ENCODE measurements around the gene PALLD.

PALLD gene

GRCh38 chr4:168562041-168562571 is 65.3 kb downstream of the PALLD start:
- DNase-seq = no peak

GRCh38 chr4:168564023-168564422 is 67.2 kb downstream of the PALLD start:
- no peak for DNase-seq

GRCh38 chr4:168565130-168565529 is 68.3 kb downstream of the PALLD start:
- no peak for DNase-seq

GRCh38 chr4:168566726-168567125 is 69.9 kb downstream of the PALLD start:
- no peak for DNase-seq

GRCh38 chr4:168569066-168569930 is 72.4 kb downstream of the PALLD start:
- no peak for DNase-seq

- DNase-seq = no peak
Measured at GRCh38 chr4:168569931-168570276, 73.1 kb downstream of the PALLD start.

DNA sequence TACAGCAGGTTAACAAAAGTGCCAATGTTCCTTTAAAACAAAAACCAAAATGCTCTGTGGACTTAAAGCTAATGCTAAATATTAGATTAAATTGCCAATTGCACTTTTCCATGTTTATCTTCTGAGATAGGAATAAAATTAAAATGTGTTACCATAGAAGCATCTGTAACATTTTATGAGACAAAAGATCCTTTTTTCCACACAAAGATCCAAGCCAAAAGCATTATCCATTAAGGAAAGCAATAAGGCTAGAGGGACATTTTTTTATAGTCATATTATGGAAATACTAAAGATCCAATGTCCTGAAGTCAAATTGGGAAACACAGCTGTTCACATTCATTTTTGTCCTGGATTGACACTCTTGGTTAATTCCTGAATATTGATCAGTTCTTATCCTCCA is 73.6 kb downstream of the PALLD start:
- DNase-seq = no peak

- no peak for DNase-seq
Measured at GRCh38 chr4:168572002-168572401, 75.2 kb downstream of the PALLD start.

DNA sequence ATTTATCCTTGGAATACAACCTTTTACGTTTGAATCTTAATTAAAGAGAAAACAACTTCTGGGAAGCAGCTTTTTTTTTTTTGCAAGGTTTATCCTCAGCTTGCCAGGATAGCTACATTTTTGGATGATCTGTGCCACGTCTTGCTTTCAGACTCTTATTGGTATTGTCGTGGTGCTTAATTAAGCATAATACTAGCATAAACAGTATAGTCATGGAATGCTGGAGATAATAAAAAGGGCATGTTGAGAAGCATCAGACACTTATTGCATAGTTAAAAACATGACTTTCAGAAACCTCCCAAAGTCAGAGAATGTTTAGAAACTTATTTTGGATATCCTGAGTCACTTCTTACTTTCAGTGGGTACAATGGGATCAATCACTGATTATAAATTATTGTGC is 77.0 kb downstream of the PALLD start:
- DNase-seq = no peak

DNA sequence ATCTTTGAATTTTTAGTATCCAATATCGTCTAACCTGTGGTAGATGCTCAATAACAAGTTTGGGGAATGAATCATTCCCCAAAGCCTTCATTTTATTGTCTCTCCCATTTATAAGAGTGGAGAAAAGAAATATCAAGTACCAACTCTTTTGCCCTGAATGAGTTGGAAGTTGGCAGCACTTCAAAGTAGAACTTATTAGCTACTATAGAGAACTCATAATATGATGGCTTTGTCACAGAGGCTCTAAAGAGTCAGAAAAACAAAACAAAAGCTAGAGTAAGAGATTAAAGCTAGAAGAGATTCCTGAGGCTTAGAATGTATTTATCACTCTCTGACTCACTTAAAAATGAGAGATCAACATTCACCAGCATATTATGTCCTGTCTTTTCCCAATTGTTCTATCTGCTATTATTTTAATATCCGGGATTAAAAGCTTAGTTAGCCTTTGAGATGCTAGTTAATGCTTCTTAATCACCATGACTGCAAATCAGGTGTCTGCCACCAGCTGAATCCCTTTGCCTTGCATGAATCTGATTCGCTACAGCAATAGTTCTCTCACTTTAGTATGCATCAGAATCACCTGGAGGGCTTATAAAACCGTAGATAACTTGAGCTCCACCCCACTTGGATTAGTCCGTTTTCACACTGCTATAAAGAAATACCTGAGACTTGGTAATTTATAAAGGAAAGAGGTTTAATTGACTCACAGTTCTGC is 77.9 kb downstream of the PALLD start:
- no peak for DNase-seq

- DNase-seq = no peak
Measured at GRCh38 chr4:168575473-168575872, 78.6 kb downstream of the PALLD start.

DNA sequence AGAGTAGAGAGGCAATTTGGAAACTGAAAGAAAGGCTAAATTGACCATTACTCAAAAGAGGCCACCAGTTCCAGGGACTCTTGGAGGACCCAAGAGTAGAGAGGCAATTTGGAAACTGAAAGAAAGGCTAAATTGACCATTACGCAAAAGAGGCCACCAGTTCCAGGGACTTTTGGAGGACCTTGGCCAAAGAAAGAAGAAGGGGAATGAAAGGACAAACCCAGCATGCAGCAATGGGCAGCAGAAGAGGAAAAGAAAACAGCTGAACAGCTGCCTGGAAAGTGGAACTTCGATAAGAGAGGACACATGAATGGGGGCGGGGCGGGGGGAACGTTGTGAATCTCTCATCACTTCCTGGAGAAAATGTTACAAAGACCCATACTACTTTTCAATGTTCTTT is 80.8 kb downstream of the PALLD start:
- no peak for DNase-seq

DNA sequence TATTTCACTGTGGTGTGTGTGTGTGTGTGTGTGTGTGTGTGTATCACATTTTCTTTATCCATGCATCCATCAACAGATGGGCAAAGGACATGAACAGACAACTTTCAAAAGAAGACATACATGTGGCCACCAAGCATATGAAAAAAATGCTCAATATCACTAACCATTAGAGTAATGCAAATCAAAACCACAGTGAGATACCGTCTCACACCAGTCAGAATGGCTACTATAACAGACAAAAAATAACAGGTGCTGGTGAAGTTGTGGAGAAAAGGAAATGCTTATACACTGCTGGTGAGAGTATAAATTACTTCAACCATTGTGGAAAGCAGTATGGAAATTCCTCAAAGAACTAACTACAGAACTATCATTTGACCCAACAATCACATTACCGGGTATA is 83.4 kb downstream of the PALLD start:
- DNase-seq = no peak

DNA sequence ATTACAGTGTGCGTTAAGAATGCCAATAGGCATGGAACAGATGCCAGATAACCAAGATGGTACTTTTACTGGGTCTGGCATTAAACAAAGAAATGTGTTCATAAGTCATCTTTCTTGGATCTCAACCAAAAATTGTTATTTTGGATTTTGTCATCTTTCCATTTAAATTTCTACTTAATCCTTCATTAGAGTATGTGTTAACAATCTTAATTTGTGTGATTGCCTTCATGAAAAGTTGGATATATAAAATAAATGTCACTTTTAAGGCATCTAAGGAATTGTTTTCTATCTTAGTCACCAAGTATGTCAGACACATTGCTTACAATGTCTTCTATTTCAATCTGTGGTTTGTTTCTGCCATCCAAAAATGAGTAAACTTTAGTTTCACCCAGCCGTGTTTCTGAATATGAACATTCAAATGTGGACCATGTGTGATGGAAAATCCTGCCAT is 87.5 kb downstream of the PALLD start:
- DNase-seq = no peak

DNA sequence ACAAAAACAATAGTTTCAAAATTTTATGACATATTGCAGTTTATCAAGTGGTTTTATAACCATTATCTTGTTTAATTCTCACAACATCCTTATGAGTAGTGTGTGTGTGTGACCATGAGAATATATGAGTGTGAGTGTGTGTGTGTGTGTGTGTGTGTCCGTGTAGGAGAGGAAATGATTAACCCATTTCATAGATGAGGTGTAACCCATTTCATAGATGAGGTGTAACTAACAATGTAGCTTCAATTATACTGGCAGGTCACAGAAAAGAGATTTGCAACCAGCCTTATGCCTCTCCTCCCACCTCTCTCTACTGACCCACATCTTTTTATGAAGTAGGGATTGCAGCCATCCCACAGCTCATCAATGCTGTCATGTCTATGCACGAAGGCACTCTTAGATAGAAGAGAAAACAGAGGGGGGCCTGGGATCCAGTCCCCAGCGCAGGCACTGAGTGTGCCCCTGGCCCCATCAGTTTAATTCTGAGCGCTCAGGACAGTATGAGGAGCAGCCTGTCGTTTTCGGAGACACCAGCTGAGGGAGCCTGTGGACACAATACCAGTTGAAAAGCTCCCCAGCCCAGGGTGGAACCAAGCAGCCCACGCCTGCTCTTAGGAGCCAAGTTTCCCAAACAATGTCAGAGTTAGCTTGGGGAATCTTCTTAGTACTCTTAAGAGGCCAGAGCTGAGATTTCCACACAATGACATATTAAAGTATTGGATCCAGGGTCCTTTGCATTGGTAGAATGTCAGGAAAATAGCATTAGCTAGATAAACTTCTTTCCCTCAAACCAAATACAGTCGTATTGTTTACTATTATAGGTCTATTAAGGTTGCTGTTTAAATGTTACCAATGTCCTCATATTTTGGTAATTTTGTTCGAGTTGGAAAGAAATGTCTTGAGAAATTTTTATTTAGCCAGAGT is 88.6 kb downstream of the PALLD start:
- no peak for DNase-seq

- no peak for DNase-seq
Measured at GRCh38 chr4:168586926-168587325, 90.1 kb downstream of the PALLD start.

GRCh38 chr4:168587411-168588125 is 90.7 kb downstream of the PALLD start:
- DNase-seq = no peak

GRCh38 chr4:168588916-168589531 is 92.2 kb downstream of the PALLD start:
- no peak for DNase-seq

GRCh38 chr4:168592676-168593075 is 95.8 kb downstream of the PALLD start:
- no peak for DNase-seq

GRCh38 chr4:168593399-168593798 is 96.5 kb downstream of the PALLD start:
- no peak for DNase-seq

- no peak for DNase-seq
Measured at GRCh38 chr4:168594121-168594520, 97.3 kb downstream of the PALLD start.

- no peak for DNase-seq
Measured at GRCh38 chr4:168598191-168598590, 101.3 kb downstream of the PALLD start.

Data from activated T-cell treated with anti-CD3 and anti-CD28 coated beads, Interleukin-2, amount 50 U/mL, for 1 hour (primary cell).